Body of pancreas (tissue), 4 donors: ENCODE measurements around the gene WDR7.

Source experiments
- POLR2A ChIP-seq, 3 donors: fragments of 450-650 bp; IDR thresholded peaks; one replicate each; pipeline ENCODE4 v1.6.1; 2016; ENCODE audit warnings: antibody characterized with exemption in 3 of 3, mild to moderate bottlenecking in 2 of 3
- TF ChIP-seq, protein P1 (sequence below), 7 experiments: fragments of 450-650 bp in 4 of 7; fragments of 200-600 bp in 3 of 7; sonication (generic) in 3 of 7; IDR thresholded peaks; one replicate each; pipeline ENCODE4 v1.5.1; 2016 to 2019; ENCODE audit warnings: antibody characterized with exemption in 7 of 7

DNA sequence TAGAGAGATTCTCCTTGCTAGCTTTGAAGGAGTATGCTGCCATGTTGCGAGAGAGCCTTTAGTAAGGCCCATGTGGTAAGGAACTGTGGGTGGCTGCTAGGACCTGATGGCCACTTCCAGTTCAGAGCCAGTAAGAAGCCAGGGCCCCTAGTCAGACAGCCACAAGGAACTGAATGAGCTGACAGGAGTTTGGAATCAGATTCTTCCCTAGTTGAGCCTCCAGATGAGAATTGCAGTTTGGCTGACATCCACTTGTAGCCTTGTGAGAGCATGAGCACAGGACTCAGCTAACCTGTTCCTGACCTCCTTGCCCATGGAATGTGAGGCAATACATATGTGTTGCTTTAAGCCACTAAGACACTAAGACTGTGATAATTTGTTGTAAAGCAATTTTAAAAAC lies 1.2 kb upstream of the WDR7 start:
- TF ChIP-seq, protein P1, sequence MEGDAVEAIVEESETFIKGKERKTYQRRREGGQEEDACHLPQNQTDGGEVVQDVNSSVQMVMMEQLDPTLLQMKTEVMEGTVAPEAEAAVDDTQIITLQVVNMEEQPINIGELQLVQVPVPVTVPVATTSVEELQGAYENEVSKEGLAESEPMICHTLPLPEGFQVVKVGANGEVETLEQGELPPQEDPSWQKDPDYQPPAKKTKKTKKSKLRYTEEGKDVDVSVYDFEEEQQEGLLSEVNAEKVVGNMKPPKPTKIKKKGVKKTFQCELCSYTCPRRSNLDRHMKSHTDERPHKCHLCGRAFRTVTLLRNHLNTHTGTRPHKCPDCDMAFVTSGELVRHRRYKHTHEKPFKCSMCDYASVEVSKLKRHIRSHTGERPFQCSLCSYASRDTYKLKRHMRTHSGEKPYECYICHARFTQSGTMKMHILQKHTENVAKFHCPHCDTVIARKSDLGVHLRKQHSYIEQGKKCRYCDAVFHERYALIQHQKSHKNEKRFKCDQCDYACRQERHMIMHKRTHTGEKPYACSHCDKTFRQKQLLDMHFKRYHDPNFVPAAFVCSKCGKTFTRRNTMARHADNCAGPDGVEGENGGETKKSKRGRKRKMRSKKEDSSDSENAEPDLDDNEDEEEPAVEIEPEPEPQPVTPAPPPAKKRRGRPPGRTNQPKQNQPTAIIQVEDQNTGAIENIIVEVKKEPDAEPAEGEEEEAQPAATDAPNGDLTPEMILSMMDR (IDR thresholded peaks at IDR 0.05) = no peak
- no peak for TF ChIP-seq POLR2A (IDR thresholded peaks at IDR 0.05)
